Measurements from ENCODE around the gene CDKN1C. TPM values are rescaled to one million over a fixed set of nuclear protein-coding genes. Genes with fewer than 3 reads are reported as not detected.

Gene CDKN1C
- polyA plus RNA-seq, 1 of the 3 experiments (the other 2 are of a cell fraction) = 1.6 TPM

DNA sequence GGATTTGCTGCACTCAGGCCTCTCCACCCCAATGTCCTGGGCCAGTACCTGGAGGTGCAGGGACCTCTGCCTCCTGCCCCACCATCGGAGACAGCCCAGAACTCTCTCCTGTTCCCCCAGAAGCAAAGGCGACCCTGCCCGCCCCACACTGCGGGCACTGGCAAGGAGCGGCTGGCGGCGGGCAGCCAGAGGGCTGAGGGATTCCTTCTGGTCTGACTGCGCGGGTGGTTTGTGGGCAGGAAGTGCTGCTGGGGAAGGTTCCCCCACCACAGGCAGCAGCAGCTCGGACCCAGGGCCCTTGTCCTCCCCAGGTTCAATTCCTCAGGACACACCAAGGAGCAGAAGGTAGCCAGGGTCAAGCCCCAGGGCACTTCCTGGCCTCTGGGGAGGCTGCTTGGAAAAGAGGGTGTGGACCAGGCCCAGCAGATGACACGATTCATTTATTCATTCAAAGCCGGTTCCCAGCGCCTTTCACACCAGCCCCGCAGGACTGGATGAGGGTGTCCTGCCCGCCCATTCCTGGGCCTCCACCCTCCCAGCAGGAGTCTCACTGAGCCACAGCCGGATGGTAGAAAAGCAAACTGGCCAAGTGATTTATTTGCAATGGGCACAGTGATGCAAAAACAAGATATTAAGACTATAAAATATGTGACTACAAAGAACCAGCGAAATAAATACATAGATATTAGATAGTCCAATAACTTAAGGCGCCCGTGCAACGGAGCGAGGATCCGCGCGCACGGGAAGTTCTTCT, 42.5 kb upstream of the CDKN1C start (continued):
- TF ChIP-seq EZH2phosphoT487 (IDR thresholded peaks at IDR 0.05; ENCODE audit: borderline replicate concordance, low read depth) (no peak), NFIC (IDR thresholded peaks at IDR 0.05; ENCODE audit: borderline replicate concordance) (no peak), EP300 (IDR thresholded peaks at IDR 0.05; ENCODE audit: borderline replicate concordance in 1 of 2, low read depth in 1 of 2, low read length in 1 of 2) (no peak), GATA2 (CRISPR knock-in tag; IDR thresholded peaks at IDR 0.05) (no peak)

- H4K20me1 ChIP-seq (ENCODE audit: insufficient read depth) = no peaks in the 10 kb centered on the region
- no peak overlapping the region for H3K27ac ChIP-seq (ENCODE audit: low read depth in 2 of 2, low read length in 1 of 2)
- no peak for TF ChIP-seq FOXJ3 (CRISPR knock-in tag; IDR thresholded peaks at IDR 0.05)
- TF ChIP-seq, protein P1, sequence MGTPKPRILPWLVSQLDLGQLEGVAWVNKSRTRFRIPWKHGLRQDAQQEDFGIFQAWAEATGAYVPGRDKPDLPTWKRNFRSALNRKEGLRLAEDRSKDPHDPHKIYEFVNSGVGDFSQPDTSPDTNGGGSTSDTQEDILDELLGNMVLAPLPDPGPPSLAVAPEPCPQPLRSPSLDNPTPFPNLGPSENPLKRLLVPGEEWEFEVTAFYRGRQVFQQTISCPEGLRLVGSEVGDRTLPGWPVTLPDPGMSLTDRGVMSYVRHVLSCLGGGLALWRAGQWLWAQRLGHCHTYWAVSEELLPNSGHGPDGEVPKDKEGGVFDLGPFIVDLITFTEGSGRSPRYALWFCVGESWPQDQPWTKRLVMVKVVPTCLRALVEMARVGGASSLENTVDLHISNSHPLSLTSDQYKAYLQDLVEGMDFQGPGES (IDR thresholded peaks at IDR 0.05; ENCODE audit: low read depth, low read length) = no peak
- TF ChIP-seq GATA2 (CRISPR knock-in tag; IDR thresholded peaks at IDR 0.05) = no peak
- no peak for TF ChIP-seq EP300 (IDR thresholded peaks at IDR 0.05; ENCODE audit: borderline replicate concordance in 1 of 2, low read depth in 1 of 2, low read length in 1 of 2)
- no peak for TF ChIP-seq MEF2A (IDR thresholded peaks at IDR 0.05; ENCODE audit: borderline replicate concordance, low read depth)
- no peak for TF ChIP-seq SIN3A (IDR thresholded peaks at IDR 0.05; ENCODE audit: borderline replicate concordance, low read depth, low read length)
- no peak for TF ChIP-seq POLR2AphosphoS5 (IDR thresholded peaks at IDR 0.05; ENCODE audit: low read depth, low read length)
- TF ChIP-seq RCOR1 (IDR thresholded peaks at IDR 0.05; ENCODE audit: low read length) = no peak
- TF ChIP-seq RAD21 (IDR thresholded peaks at IDR 0.05; ENCODE audit: low read length) = no peak
- no peak for TF ChIP-seq EZH2phosphoT487 (IDR thresholded peaks at IDR 0.05; ENCODE audit: borderline replicate concordance, low read depth)
- TF ChIP-seq FOSL2 (IDR thresholded peaks at IDR 0.05; ENCODE audit: borderline replicate concordance, low read depth) = no peak
- TF ChIP-seq ZBTB33 (IDR thresholded peaks at IDR 0.05; ENCODE audit: borderline replicate concordance, low read depth) = no peak
- no peak for TF ChIP-seq YY1 (IDR thresholded peaks at IDR 0.05; ENCODE audit: low read depth)
- TF ChIP-seq, protein P2, sequence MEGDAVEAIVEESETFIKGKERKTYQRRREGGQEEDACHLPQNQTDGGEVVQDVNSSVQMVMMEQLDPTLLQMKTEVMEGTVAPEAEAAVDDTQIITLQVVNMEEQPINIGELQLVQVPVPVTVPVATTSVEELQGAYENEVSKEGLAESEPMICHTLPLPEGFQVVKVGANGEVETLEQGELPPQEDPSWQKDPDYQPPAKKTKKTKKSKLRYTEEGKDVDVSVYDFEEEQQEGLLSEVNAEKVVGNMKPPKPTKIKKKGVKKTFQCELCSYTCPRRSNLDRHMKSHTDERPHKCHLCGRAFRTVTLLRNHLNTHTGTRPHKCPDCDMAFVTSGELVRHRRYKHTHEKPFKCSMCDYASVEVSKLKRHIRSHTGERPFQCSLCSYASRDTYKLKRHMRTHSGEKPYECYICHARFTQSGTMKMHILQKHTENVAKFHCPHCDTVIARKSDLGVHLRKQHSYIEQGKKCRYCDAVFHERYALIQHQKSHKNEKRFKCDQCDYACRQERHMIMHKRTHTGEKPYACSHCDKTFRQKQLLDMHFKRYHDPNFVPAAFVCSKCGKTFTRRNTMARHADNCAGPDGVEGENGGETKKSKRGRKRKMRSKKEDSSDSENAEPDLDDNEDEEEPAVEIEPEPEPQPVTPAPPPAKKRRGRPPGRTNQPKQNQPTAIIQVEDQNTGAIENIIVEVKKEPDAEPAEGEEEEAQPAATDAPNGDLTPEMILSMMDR (IDR thresholded peaks at IDR 0.05) = no peak
- no peak for TF ChIP-seq CHD2 (IDR thresholded peaks at IDR 0.05; ENCODE audit: low read length, partially characterized antibody)
- TF ChIP-seq, protein P3, sequence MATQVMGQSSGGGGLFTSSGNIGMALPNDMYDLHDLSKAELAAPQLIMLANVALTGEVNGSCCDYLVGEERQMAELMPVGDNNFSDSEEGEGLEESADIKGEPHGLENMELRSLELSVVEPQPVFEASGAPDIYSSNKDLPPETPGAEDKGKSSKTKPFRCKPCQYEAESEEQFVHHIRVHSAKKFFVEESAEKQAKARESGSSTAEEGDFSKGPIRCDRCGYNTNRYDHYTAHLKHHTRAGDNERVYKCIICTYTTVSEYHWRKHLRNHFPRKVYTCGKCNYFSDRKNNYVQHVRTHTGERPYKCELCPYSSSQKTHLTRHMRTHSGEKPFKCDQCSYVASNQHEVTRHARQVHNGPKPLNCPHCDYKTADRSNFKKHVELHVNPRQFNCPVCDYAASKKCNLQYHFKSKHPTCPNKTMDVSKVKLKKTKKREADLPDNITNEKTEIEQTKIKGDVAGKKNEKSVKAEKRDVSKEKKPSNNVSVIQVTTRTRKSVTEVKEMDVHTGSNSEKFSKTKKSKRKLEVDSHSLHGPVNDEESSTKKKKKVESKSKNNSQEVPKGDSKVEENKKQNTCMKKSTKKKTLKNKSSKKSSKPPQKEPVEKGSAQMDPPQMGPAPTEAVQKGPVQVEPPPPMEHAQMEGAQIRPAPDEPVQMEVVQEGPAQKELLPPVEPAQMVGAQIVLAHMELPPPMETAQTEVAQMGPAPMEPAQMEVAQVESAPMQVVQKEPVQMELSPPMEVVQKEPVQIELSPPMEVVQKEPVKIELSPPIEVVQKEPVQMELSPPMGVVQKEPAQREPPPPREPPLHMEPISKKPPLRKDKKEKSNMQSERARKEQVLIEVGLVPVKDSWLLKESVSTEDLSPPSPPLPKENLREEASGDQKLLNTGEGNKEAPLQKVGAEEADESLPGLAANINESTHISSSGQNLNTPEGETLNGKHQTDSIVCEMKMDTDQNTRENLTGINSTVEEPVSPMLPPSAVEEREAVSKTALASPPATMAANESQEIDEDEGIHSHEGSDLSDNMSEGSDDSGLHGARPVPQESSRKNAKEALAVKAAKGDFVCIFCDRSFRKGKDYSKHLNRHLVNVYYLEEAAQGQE (IDR thresholded peaks at IDR 0.05; ENCODE audit: low read depth, low read length) = no peak
- TF ChIP-seq USF2 (IDR thresholded peaks at IDR 0.05; ENCODE audit: borderline replicate concordance, low read depth, low read length) = no peak
- peak overlapping the region; percentile 89 for H3K4me2 ChIP-seq
- POLR2A ChIA-PET = no interaction called here
- H3K4me3 ChIP-seq (ENCODE audit: low read depth in 2 of 2, low read length in 1 of 2) = no peak overlapping the region
- H3K9me2 ChIP-seq = no peaks in the 10 kb centered on the region
- H3K36me3 ChIP-seq (replicated peaks in 1 of 2; ENCODE audit: control insufficient read depth in 1 of 2, insufficient read depth in 2 of 2, low read length in 1 of 2) = no peaks in the 10 kb centered on the region
- H3K4me1 ChIP-seq (ENCODE audit: control insufficient read depth in 1 of 2, insufficient read depth in 2 of 2, low read depth in 1 of 2, low read length in 1 of 2) = peaks cover 0 to 26% of the 10 kb centered on the region in 2 experiments; a peak in 1 of 4 replicates
- no peaks in the 10 kb centered on the region for H3F3A ChIP-seq (replicated peaks; ENCODE audit: insufficient read depth)
- CTCF ChIA-PET = interaction anchor here (0.7 to 1.4 kb wide), 4 partner anchors 164 to 515 kb away, joined by 3 to 5 read pairs (median 4); no protein-coding TSS in a partner anchor
- H3K9ac ChIP-seq = no peak overlapping the region
- H3K9me3 ChIP-seq = no peaks in the 10 kb centered on the region
- H2AFZ ChIP-seq (ENCODE audit: low read depth) = no peak overlapping the region
- H3K27me3 ChIP-seq (ENCODE audit: insufficient read depth) = no peaks in the 10 kb centered on the region
- 96% methylated on average over 4 of the region's 12 CpGs for WGBS (ENCODE audit: low lambda C conversion rate)
- DNase-seq = no peak
- H3K79me2 ChIP-seq (ENCODE audit: insufficient read depth) = 0 out of 2 replicates have a peak, but pooled peaks cover 2% of the 10 kb centered on the region
Observed at GRCh38 chr11:2927121-2927800, 41.7 kb upstream of the CDKN1C start.

Measured in SK-N-SH (cell line).